GM23248 (cell line): ENCODE measurements around the gene R3HDM2. TPM values are rescaled to one million over a fixed set of nuclear protein-coding genes. Genes with fewer than 3 reads are reported as not detected.
"Not testable (repeated sequence)": the region's sequence is repeated elsewhere in the genome, so short reads cannot be mapped to it uniquely, and the experiment has no call there.

Experiments used
- DNase-seq: peaks from one replicate; pipeline ENCODE4 v3.0.0-alpha.2; 2015
- H2AFZ ChIP-seq: fragments of 200-600 bp; sonication (generic); 2 replicates; pipeline ENCODE4 v1.6.1; 2016; ENCODE audit warnings: antibody characterized with exemption
- H3F3A ChIP-seq: fragments of 200-600 bp; sonication (generic); 2 replicates; pipeline ENCODE4 v1.6.1; 2016; ENCODE audit warnings: mild to moderate bottlenecking, antibody characterized with exemption, mixed run types; ENCODE audit not compliant: insufficient read depth
- H3K27ac ChIP-seq: fragments of 200-600 bp; sonication (generic); 2 replicates; pipeline ENCODE4 v1.5.1; 2016; ENCODE audit warnings: mild to moderate bottlenecking
- H3K27me3 ChIP-seq: fragments of 200-600 bp; sonication (generic); replicated peaks from 2 replicates; pipeline ENCODE4 v1.6.1; 2016; ENCODE audit warnings: mild to moderate bottlenecking; ENCODE audit not compliant: insufficient read depth
- H3K36me3 ChIP-seq: fragments of 200-600 bp; sonication (generic); 2 replicates; pipeline ENCODE4 v1.6.1; 2016; ENCODE audit warnings: low read depth, mild to moderate bottlenecking
- H3K4me1 ChIP-seq: fragments of 200-600 bp; sonication (generic); 2 replicates; pipeline ENCODE4 v1.6.1; 2016; ENCODE audit warnings: mild to moderate bottlenecking; ENCODE audit not compliant: insufficient read depth
- H3K4me2 ChIP-seq: fragments of 200-600 bp; sonication (generic); one replicate; pipeline ENCODE4 v1.6.1; 2016; ENCODE audit warnings: mild to moderate bottlenecking; ENCODE audit not compliant: unreplicated experiment
- H3K4me3 ChIP-seq: fragments of 200-600 bp; sonication (generic); 2 replicates; pipeline ENCODE4 v1.5.1; 2016; ENCODE audit warnings: mild to moderate bottlenecking
- H3K79me2 ChIP-seq: fragments of 200-600 bp; sonication (generic); 2 replicates; pipeline ENCODE4 v1.6.1; 2016; ENCODE audit warnings: mild to moderate bottlenecking; ENCODE audit not compliant: insufficient read depth
- H3K9ac ChIP-seq: fragments of 200-600 bp; sonication (generic); 2 replicates; pipeline ENCODE4 v1.6.1; 2016; ENCODE audit warnings: mild to moderate bottlenecking
- H3K9me2 ChIP-seq: fragments of 200-600 bp; sonication (generic); 2 replicates; pipeline ENCODE4 v1.6.1; 2016; ENCODE audit warnings: mixed run types, mild to moderate bottlenecking, moderate library complexity; ENCODE audit not compliant: insufficient read depth
- H3K9me3 ChIP-seq: fragments of 200-600 bp; sonication (generic); one replicate; pipeline ENCODE4 v1.6.1; 2017; ENCODE audit warnings: low read depth
- H4K20me1 ChIP-seq: fragments of 200-600 bp; sonication (generic); 2 replicates; pipeline ENCODE4 v1.6.0; 2016; ENCODE audit not compliant: insufficient read depth
- EZH2 ChIP-seq: fragments of 200-600 bp; sonication (generic); IDR thresholded peaks from 2 replicates; pipeline ENCODE4 v1.6.1; 2018; ENCODE audit warnings: antibody characterized with exemption, mild to moderate bottlenecking; ENCODE audit not compliant: insufficient read depth, poor library complexity, severe bottlenecking
- EZH2phosphoT487 ChIP-seq: fragments of 200-600 bp; sonication (generic); IDR thresholded peaks from 2 replicates; pipeline ENCODE4 v1.6.1; 2018; ENCODE audit warnings: antibody characterized with exemption, moderate library complexity, mild to moderate bottlenecking, low read depth; ENCODE audit not compliant: insufficient read depth
- WGBS, 2 experiments: methylation state at CpG; one replicate each; pipeline ENCODE4 v1.1.6; 2015 to 2017; ENCODE audit warnings: low lambda C conversion rate in 2 of 2, low coverage in 1 of 2; ENCODE audit errors: missing lambda C conversion rate in 2 of 2; 5-methylcytosine and 5-hydroxymethylcytosine counted together
- in situ Hi-C: fragments of 300-500 bp; cut with MboI; formaldehyde crosslinking; loops from 2 replicates; pipeline ENCODE4 v1.15.0; 2020
- polyA plus RNA-seq: library from polyadenylated mRNA; unstranded; fragments of >200 nt; fragmentation: Nextera tagmentation; extraction: Ambion mirVana; gene quantifications from 2 replicates; pipeline ENCODE4 v1.2.1, GENCODE V29; 2016
- total RNA-seq: library from RNA; depleted of rRNA; stranded (reverse); fragments of >200 nt; shearing (Covaris generic); gene quantifications from 2 replicates; pipeline ENCODE4 v1.2.3, GENCODE V29; 2014

The R3HDM2 gene
- total and polyA plus RNA-seq, 2 experiments from 2014 or later, result 16.9 to 17.0 TPM

GRCh38 chr12:57299514-57300016 is 131.3 kb downstream of the R3HDM2 start:
- H3K4me1 ChIP-seq, result no peaks in the 10 kb centered on the region
- no peak overlapping the region for H3K4me3 ChIP-seq
- H3F3A ChIP-seq, result no peaks in the 10 kb centered on the region
- H3K9ac ChIP-seq, result no peak overlapping the region
- no peaks in the 10 kb centered on the region for H3K9me3 ChIP-seq
- WGBS, 2 experiments, result 45 to 59% methylated on average over 1 of the region's 1 CpG
- H3K4me2 ChIP-seq, result no peak overlapping the region
- no peak overlapping the region for H2AFZ ChIP-seq
- H3K36me3 ChIP-seq, result peaks cover 39% of the 10 kb centered on the region
- TF ChIP-seq EZH2phosphoT487, result no peak
- no peak for TF ChIP-seq EZH2
- H3K79me2 ChIP-seq, result no peaks in the 10 kb centered on the region
- in situ Hi-C loops, result no loop called here
- no peaks in the 10 kb centered on the region for H3K9me2 ChIP-seq
- H3K27me3 ChIP-seq, result no peaks in the 10 kb centered on the region
- no peak overlapping the region for H3K27ac ChIP-seq
- H4K20me1 ChIP-seq, result no peaks in the 10 kb centered on the region
- no peak for DNase-seq

DNA sequence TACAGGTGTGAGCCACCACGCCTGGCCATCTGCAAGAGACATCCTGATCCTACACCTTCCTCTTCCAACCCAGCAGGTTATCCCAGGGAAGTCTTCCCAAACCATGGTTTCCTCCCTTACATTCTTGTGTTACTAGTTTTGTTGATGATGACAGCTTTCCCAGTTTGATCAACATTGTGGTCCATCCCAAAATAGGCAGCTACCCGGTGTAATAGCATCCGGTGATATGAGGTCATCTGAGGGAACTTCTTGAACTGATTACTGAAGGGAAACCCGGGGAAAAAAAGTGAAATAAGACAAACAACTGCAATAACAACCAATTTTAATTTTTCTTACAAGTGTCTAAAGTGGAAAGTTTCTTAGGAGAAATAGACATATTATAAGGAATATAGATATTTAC is 134.6 kb downstream of the R3HDM2 start:
- in situ Hi-C loops, result no loop called here
- Histone ChIP-seq H2AFZ (no peak overlapping the region), H3K36me3 (peaks cover 39% of the 10 kb centered on the region), H3K4me1 (no peaks in the 10 kb centered on the region), H3F3A (no peaks in the 10 kb centered on the region), H3K4me2 (no peak overlapping the region), H3K9me2 (no peaks in the 10 kb centered on the region), H4K20me1 (no peaks in the 10 kb centered on the region), H3K27me3 (no peaks in the 10 kb centered on the region), H3K4me3 (no peak overlapping the region), H3K79me2 (no peaks in the 10 kb centered on the region), H3K9ac (no peak overlapping the region), H3K9me3 (no peaks in the 10 kb centered on the region), H3K27ac (no peak overlapping the region)
- TF ChIP-seq EZH2phosphoT487 (no peak), EZH2 (no peak)
- WGBS, 2 experiments, result 59 to 66% methylated on average over 4 of the region's 4 CpGs
- no peak for DNase-seq

DNA sequence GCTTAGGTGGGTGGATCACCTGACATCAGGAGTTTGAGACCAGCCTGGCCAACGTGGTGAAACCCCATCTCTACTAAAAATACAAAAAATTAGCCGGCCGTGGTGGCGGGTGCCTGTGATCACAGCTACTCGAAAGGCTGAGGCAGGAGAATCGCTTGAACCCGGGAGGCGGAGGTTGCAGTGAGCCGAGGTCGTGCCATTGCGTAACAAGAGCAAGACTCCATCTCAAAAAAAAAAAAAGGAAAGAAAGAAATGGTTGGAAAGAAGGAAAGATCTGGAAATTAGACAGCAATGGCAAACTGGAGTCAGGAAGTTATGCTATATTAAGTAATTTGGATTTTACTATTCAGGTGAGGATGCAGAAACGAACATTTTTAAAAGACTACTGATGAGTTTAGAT is 148.8 kb downstream of the R3HDM2 start:
- H3K9me2 ChIP-seq, in situ Hi-C loops, H3K27me3 ChIP-seq, H3K36me3 ChIP-seq, H3K27ac ChIP-seq, DNase-seq, H2AFZ ChIP-seq, H3K4me3 ChIP-seq, H3K79me2 ChIP-seq, H3K9ac ChIP-seq, H3K9me3 ChIP-seq, H3K4me2 ChIP-seq, H4K20me1 ChIP-seq: not testable (repeated sequence)
- peaks cover 32% of the 10 kb centered on the region for H3F3A ChIP-seq
- 94 to 96% methylated on average over 11 to 12 of the region's 12 CpGs for WGBS, 2 experiments
- peaks cover 17% of the 10 kb centered on the region for H3K4me1 ChIP-seq

GRCh38 chr12:57280211-57281062 is 150.4 kb downstream of the R3HDM2 start:
- H3K4me2 ChIP-seq, result peak overlapping the region; percentile 71
- peak overlapping the region; percentile 69 for H3K9ac ChIP-seq
- peak overlapping the region; percentile 62 for H2AFZ ChIP-seq
- H3K36me3 ChIP-seq, result peaks cover 11% of the 10 kb centered on the region; the same call in 1 of the 2 replicates
- in situ Hi-C loops, result no loop called here
- H3F3A ChIP-seq, result peaks cover 32% of the 10 kb centered on the region
- H3K27me3 ChIP-seq, result no peaks in the 10 kb centered on the region
- H3K9me3 ChIP-seq, result no peaks in the 10 kb centered on the region
- no peak for TF ChIP-seq EZH2
- TF ChIP-seq EZH2phosphoT487, result no peak
- peak; percentile 96 for DNase-seq
- peaks cover 17% of the 10 kb centered on the region for H3K4me1 ChIP-seq
- no peaks in the 10 kb centered on the region for H4K20me1 ChIP-seq
- peak overlapping the region; percentile 51 for H3K4me3 ChIP-seq
- no peaks in the 10 kb centered on the region for H3K9me2 ChIP-seq
- H3K79me2 ChIP-seq, result no peaks in the 10 kb centered on the region
- H3K27ac ChIP-seq, result peak overlapping the region; percentile 83
- whole genome bisulfite sequencing, 2 experiments, result 46 to 50% methylated on average over 9 of the region's 9 CpGs
